ENCODE data around the gene FAM193A. TPM values are rescaled to one million over a fixed set of nuclear protein-coding genes. Genes with fewer than 3 reads are reported as not detected.

FAM193A gene
- polyA plus RNA-seq, 1 experiment = 5.9 TPM

GRCh38 chr4:2750719-2751605 lies 214.5 kb downstream of the FAM193A start:
- POLR2A ChIA-PET = no interaction called here
- Histone ChIP-seq H3K27me3 (ENCODE audit: control insufficient read depth, insufficient read depth, low read length) (no peaks in the 10 kb centered on the region), H3K4me3 (ENCODE audit: low read depth, low read length) (no peak overlapping the region), H3K27ac (ENCODE audit: low read depth, low read length) (no peak overlapping the region), H3K9me3 (ENCODE audit: control insufficient read depth, insufficient read depth, low read length) (no peaks in the 10 kb centered on the region; the same call in 1 of the 2 replicates)
- CTCF ChIA-PET = no interaction called here
- DNase-seq (ENCODE audit: low read depth, low spot score) = no peak
- TF ChIP-seq CTCF (IDR thresholded peaks at IDR 0.05; ENCODE audit: low read depth, low read length) = no peak

GRCh38 chr4:2753436-2753835 lies 217.0 kb downstream of the FAM193A start:
- TF ChIP-seq CTCF (IDR thresholded peaks at IDR 0.05; ENCODE audit: low read depth, low read length) = no peak
- CTCF ChIA-PET = interaction anchor here (0.6 kb wide), 1 partner anchor 14 kb away, joined by 3 read pairs; no protein-coding TSS in a partner anchor

DNA sequence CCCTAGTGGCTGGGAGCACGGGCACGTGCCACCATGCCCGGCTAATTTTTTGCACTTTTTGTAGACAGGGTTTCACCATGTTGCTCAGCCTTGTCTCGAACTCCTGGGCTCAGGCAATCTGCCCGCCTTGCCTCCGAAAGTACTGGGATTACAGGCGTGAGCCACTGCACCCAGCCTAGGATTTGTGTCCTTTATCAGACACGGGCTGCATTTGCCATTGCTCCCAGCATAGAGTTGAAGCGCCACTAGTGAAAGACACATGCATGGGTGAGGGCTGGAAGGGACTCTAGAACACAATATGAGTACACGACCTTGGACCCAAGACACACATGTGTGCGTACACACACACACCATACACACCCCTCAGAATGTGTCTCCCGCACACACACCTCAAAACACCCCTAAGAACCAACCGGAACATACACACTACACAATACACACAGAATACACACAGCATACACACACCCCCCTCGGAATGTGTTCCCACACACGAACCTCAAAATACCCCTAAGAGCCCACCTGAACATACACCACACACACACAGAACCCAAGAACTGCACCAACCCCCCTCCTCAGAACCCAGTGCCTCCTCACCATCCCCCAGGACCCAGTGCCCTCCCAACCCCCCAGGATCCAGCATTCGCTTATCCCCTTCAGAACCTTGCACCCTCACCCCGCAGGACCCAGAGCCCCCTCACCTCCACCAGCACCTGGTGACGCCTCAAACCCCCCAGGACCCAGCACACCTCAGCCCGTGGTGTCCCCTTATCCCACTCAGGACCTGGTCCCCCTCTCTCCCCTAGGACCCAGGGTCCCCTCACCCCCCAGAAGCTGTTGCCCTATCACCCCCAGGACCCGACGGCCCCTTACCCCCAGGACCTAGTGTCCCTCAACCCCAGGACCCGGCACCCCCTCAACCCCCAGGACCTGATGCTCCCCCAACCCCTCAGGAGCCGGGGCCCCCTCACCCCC lies 218.7 kb downstream of the FAM193A start:
- H3K27ac ChIP-seq (ENCODE audit: low read depth, low read length) = no peak overlapping the region
- ChIA-PET CTCF (no interaction called here), POLR2A (interaction anchor here (0.7 to 0.9 kb wide), 3 partner anchors 9 to 39 kb away, joined by 3 to 6 read pairs (median 5); no protein-coding TSS in a partner anchor)
- H3K4me3 ChIP-seq (ENCODE audit: low read depth, low read length) = peak overlapping the region; percentile 83
- H3K9me3 ChIP-seq (ENCODE audit: control insufficient read depth, insufficient read depth, low read length) = no peaks in the 10 kb centered on the region; the same call in 1 of the 2 replicates
- no peak for DNase-seq (ENCODE audit: low read depth, low spot score)
- no peaks in the 10 kb centered on the region for H3K27me3 ChIP-seq (ENCODE audit: control insufficient read depth, insufficient read depth, low read length)
- TF ChIP-seq CTCF (IDR thresholded peaks at IDR 0.05; ENCODE audit: low read depth, low read length) = no peak

More at GRCh38 chr4:2753436-2753835, 217.0 kb downstream of the FAM193A start:
- Histone ChIP-seq H3K27ac (ENCODE audit: low read depth, low read length) (no peak overlapping the region), H3K4me3 (ENCODE audit: low read depth, low read length) (no peak overlapping the region), H3K27me3 (ENCODE audit: control insufficient read depth, insufficient read depth, low read length) (no peaks in the 10 kb centered on the region), H3K9me3 (ENCODE audit: control insufficient read depth, insufficient read depth, low read length) (no peaks in the 10 kb centered on the region; the same call in 1 of the 2 replicates)
- POLR2A ChIA-PET = no interaction called here
- DNase-seq (ENCODE audit: low read depth, low spot score) = no peak

DNA sequence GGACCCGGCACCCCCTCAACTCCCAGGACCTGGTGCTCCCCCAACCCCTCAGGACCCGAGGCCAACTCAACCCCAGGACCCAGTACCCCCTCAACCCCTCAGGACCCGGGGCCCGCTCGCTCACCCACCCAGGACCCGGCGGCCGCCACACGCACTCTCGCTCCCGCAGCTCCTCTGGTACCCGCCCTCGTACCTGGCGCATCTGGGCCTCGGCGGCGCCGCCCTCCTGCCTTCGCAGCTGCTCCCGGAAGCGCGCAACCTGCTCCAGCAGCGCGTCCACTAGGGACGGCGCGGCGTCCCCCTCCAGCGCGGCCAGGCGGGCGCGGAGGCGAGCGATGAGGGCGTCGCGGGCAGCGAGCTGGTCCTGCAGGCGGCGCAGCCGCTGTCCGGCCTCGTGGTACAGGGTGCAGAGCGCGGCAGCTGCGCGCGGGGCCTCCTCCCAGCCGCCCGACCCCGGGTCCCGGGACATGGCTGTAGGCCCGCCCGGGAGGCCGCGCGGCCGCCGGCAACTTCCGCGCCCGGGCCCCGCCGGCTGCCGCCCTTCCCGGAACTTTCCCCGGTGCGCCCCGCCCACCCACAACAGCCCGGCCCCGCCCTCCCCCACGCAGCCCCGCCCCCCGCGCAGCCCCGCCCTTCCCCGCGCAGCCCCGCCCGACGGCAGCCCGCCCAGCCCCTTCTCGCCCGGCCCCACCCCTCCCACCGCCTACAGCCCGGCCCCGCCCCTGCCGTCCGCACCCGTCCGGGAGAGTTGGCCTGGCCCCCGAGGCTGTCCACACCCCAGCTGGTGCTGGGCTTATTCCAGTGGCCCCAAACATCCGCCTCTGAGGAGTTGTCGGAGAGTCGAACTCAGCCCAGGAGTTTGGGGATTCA lies 219.6 kb downstream of the FAM193A start, which contains the start of gene TNIP2:
Gene TNIP2 (minus strand): TSS at position 516 of the 870 bp plus-strand sequence. CDS start 47 bp downstream, at position 469.
- CTCF ChIA-PET = interaction anchor here (0.5 to 0.7 kb wide), 2 partner anchors 206 to 222 kb away, joined by 3 read pairs; no protein-coding TSS in a partner anchor

More for the DNA sequence above, 219.6 kb downstream of the FAM193A start, which contains the start of gene TNIP2:
- H3K27me3 ChIP-seq (ENCODE audit: control insufficient read depth, insufficient read depth, low read length) = no peaks in the 10 kb centered on the region
- DNase-seq (ENCODE audit: low read depth, low spot score) = peak; percentile 29
- TF ChIP-seq CTCF (IDR thresholded peaks at IDR 0.05; ENCODE audit: low read depth, low read length) = peak; percentile 35; the same call in 1 of the 2 replicates
- H3K4me3 ChIP-seq (ENCODE audit: low read depth, low read length) = peak within 1 kb of the TSS; percentile 83
- H3K9me3 ChIP-seq (ENCODE audit: control insufficient read depth, insufficient read depth, low read length) = no peaks in the 10 kb centered on the region; the same call in 1 of the 2 replicates
- no peak within 1 kb of the TSS for H3K27ac ChIP-seq (ENCODE audit: low read depth, low read length)
- POLR2A ChIA-PET = interaction anchor here (0.5 to 0.9 kb wide), 4 partner anchors 10 to 897 kb away, joined by 3 to 6 read pairs (median 5); no protein-coding TSS in a partner anchor

All from AG04450 (cell line).